ENCODE data around the gene MST1.

- TF ChIP-seq NR1H2 (CRISPR knock-in tag; IDR thresholded peaks at IDR 0.05) (no peak), CTCF (IDR thresholded peaks at IDR 0.05) (no peak)
Measured at GRCh38 chr3:49674497-49674983, 14.7 kb downstream of the MST1 start.

All from WTC11 (cell line).